ENCODE data around the gene PSD2. TPM values are rescaled to one million over a fixed set of nuclear protein-coding genes. Genes with fewer than 3 reads are reported as not detected.
A peak's percentile ranks its signal among the peaks of the same experiment; 100 is the strongest.

Gene PSD2
- total and polyA plus RNA-seq, 12 donors: 0.03 to 0.09 (median 0.08) TPM; not detected in 9

DNA sequence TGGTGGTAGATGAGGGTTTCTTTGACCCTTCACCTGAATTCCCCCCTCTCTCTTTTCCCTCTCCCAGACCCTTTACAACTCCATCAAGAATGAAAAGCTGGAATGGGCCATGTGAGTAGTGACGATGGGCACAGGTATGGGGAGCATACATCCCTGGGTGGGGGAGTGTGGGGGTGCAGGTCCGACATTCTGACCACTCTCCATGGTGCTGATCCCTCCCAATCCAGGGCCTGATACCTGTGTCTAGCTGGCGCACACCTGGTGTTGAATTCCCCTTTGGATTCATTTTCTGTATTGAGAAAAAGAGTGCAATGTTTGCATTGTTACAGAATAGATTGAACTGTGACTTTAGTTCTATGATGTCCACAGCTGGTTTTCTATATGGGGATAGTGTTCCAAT, 40.0 kb downstream of the PSD2 start:
- ATAC-seq (no peak), DNase-seq (no peak)
- TF ChIP-seq CTCF (IDR thresholded peaks at IDR 0.05): no peak
- intact Hi-C loops (cut with DNase I): loop anchor here in 1 of 10 donors (5.0 kb wide), 1 partner anchor 38 kb away; the partner anchor contains the start of gene PSD2
- Histone ChIP-seq H3K9me3 (peaks cover 0 to 4% (median 0%) of the 10 kb centered on the region in 11 donors), H3K36me3 (no peaks in the 10 kb centered on the region), H3K4me3 (no peak overlapping the region), H3K27ac (no peak overlapping the region), H3K4me1 (no peaks in the 10 kb centered on the region), H3K27me3 (peaks cover 0 to 32% (median 12%) of the 10 kb centered on the region in 7 donors)
- 46 to 52% methylated on average over 3 of the region's 3 CpGs for WGBS, 2 donors

DNA sequence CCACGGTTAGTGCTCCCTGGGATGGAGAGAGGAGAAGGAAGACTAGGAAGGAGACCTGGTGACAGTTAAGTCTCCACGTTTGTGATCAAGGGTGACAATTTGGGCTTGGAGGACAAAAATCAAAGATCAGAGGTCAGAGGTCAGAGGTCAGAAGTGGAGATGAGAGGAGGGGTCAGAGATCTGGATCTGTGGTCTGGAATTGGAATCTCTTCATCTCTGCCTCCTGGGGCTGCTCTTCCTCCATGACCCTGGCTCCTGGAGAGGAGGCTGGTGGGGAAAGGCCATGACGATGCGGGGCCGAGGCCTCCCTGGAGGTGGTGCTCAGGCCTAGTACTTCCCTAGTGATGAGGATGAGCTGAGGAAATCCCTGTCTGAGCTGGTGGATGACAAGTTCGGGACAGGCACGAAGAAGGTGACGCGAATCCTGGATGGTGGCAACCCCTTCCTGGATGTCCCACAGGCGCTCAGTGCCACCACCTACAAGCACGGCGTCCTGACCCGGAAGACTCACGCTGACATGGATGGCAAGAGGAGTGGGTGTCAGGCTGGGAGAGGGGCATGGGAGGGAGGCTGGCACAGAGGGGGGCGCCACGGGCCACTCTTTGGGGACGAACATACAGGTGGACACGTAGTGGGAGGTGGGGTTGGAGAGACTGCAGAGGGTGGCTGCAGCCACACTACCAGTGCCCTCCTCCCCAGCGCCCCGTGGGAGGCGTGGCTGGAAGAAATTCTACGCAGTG, 41.0 kb downstream of the PSD2 start:
- WGBS, 2 donors: 92 to 94% methylated on average over 20 to 22 of the region's 22 CpGs
- TF ChIP-seq CTCF (IDR thresholded peaks at IDR 0.05): no peak
- H3K4me3 ChIP-seq: no peak overlapping the region
- H3K36me3 ChIP-seq: no peaks in the 10 kb centered on the region
- peaks cover 0 to 28% (median 12%) of the 10 kb centered on the region in 7 donors for H3K27me3 ChIP-seq
- H3K27ac ChIP-seq: no peak overlapping the region
- H3K9me3 ChIP-seq: no peaks in the 10 kb centered on the region
- H3K4me1 ChIP-seq: no peaks in the 10 kb centered on the region
- ATAC-seq: no peak
- intact Hi-C loops (cut with DNase I): loop anchor here in 1 of 10 donors (5.0 kb wide), 1 partner anchor 39 kb away; the partner anchor contains the start of gene PSD2
- DNase-seq: no peak

DNA sequence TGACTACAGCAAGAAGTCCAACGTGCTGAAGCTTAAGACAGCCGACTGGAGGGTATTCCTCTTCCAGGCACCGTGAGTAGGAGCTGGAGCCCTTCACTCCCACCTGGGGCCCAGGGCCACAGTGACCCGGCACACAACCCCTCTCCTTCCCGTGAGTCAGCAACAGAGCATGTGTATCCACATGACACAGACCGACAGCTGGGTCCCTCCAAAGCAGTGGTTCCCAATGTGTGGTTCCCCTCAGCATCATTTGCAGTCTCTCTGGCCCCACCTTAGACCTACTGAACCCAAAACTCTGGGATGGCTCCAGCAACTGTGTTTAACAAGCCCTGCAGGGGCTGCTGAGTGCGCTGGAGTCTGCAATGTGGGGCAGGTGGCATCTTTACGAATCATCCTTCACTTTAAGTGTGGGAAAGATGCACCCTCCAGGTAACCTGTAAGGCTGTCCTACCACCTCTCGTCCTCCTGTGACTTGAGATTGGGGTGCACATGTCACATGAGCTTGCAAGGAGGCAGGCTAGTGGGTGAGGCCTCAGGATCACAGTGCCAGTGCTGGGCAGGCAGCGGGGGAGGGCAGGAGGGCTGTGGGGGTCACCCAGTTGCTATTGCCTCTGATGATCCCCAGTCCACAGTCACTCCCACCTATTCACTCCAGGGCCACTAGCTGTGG, 42.2 kb downstream of the PSD2 start:
- no peak overlapping the region for H3K4me3 ChIP-seq
- ATAC-seq: no peak
- H3K27me3 ChIP-seq: peaks cover 0 to 27% (median 6%) of the 10 kb centered on the region in 7 donors
- TF ChIP-seq CTCF (IDR thresholded peaks at IDR 0.05): no peak
- H3K36me3 ChIP-seq: no peaks in the 10 kb centered on the region
- DNase-seq: no peak
- H3K4me1 ChIP-seq: no peaks in the 10 kb centered on the region
- intact Hi-C loops (cut with DNase I): loop anchor here in 1 of 10 donors (5.0 kb wide), 1 partner anchor 41 kb away; the partner anchor contains the start of gene PSD2
- H3K27ac ChIP-seq: no peak overlapping the region
- no peaks in the 10 kb centered on the region for H3K9me3 ChIP-seq
- 82 to 87% methylated on average over 10 of the region's 10 CpGs for WGBS, 2 donors

GRCh38 chr5:139838381-139839197, 43.0 kb downstream of the PSD2 start:
- H3K4me3 ChIP-seq: no peak overlapping the region
- no peaks in the 10 kb centered on the region for H3K4me1 ChIP-seq
- intact Hi-C loops (cut with DNase I): loop anchor here in 1 of 10 donors (5.0 kb wide), 1 partner anchor 41 kb away; the partner anchor contains the start of gene PSD2
- peaks cover 0 to 20% (median 0%) of the 10 kb centered on the region in 7 donors for H3K27me3 ChIP-seq
- H3K36me3 ChIP-seq: no peaks in the 10 kb centered on the region
- H3K27ac ChIP-seq: no peak overlapping the region
- peak in 1 of 8 donors; percentile 32 for ATAC-seq
- no peak for TF ChIP-seq CTCF (IDR thresholded peaks at IDR 0.05)
- DNase-seq: no peak
- no peaks in the 10 kb centered on the region for H3K9me3 ChIP-seq
- 88 to 91% methylated on average over 12 of the region's 12 CpGs for WGBS, 2 donors
